HG03045 (cell line): ENCODE data around the gene SLC15A2.
"Not testable (repeated sequence)": the region's sequence is repeated elsewhere in the genome, so short reads cannot be mapped to it uniquely, and the experiment has no call there.

Source experiments
- ATAC-seq: cut with Tn5 transposase; IDR thresholded peaks from one replicate; pipeline ENCODE4 v1.9.1; 2021; ENCODE audit warnings: mild to moderate bottlenecking, moderate library complexity; ENCODE audit not compliant: unreplicated experiment

Gene SLC15A2

DNA sequence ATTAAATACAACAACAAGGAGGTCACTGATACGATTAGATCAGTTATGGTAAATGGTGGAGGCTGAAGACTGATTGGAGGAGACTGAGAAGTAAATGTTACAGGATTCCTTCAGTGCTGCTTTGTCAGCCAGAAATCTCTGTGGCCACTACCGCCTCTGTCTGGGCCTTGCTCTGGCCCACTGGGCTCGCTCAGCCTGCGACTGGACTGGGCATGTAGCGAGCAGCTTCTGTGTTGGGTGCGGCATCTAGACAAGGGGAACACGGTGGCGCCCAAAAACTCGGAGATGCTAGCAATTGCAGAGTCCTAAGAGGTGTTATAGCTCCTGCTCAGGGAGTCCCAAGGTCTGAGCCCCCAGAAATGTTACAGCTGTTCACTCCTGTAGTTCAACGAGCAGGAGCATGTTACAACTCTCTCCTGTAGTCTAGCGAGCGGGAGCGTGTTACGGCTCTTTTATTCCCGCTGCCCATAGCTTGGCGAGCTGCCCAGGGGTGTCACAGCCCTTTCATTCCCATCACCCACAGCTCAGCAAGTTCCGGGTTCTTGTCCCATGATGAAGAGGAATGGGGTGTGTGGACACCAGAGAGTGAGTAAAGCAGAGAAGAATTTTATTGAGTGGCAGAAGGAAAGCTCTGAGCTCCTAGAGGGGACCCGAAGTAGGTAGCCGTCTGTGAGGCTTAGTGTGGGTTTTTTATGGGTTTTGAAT is 24.7 kb downstream of the SLC15A2 start:
- ATAC-seq: no peak

DNA sequence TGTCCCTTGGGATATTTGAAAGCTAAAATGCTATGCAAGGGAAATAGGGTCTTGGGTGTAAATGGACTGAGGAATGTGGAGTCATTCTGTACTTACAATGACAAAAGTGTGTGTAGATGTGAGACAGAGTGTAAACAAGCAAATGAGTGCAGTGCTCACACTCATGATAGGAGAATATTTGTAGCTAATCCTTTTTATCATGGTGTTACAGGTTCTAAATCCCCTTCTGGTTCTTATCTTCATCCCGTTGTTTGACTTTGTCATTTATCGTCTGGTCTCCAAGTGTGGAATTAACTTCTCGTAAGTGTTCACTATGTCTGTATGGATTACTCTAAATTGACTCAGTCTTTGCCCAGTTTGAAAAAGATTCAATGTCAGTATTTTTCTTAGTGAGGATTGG is 30.5 kb downstream of the SLC15A2 start:
- no peak for ATAC-seq

DNA sequence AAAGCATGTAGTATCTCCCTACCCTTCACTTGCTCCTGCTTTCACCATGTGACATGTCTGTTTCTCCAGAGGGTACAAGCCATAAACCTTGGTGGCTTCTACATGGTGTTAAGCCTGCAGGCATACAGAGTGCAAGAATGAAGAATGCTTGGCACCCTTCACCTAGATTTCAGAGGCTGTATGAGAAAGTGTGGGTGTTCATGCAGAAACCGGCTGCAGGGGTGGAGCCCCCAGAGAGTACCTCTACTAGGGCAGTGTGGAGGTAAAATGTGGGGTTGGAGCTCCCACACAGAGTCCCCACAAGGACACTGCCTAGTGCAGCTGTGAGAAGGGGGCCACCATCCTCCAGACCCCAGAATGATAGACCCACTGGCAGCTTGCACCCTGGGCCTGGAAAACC is 32.2 kb downstream of the SLC15A2 start:
- no peak for ATAC-seq

DNA sequence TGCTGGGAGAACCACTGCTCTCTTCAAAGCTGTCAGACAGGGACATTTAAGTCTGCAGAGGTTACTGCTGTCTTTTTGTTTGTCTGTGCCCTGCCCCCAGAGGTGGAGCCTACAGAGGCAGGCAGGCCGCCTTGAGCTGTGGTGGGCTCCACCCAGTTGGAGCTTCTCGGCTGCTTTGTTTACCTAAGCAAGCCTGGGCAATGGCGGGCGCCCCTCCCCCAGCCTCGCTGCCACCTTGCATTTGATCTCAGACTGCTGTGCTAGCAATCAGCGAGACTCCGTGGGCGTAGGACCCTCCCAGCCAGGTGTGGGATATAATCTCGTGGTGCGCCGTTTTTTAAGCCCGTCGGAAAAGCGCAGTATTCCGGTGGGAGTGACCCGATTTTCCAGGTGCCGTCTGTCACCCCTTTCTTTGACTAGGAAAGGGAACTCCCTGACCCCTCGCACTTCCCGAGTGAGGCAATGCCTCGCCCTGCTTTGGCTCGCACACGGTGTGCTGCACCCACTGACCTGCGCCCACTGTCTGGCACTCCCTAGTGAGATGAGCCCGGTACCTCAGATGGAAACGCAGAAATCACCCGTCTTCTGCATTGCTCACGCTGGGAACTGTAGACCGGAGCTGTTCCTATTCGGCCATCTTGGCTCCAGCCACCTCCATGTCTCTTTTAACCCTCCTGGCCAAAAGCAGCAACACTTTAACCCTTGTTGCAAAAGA is 44.1 kb downstream of the SLC15A2 start:
- ATAC-seq: not testable (repeated sequence)

DNA sequence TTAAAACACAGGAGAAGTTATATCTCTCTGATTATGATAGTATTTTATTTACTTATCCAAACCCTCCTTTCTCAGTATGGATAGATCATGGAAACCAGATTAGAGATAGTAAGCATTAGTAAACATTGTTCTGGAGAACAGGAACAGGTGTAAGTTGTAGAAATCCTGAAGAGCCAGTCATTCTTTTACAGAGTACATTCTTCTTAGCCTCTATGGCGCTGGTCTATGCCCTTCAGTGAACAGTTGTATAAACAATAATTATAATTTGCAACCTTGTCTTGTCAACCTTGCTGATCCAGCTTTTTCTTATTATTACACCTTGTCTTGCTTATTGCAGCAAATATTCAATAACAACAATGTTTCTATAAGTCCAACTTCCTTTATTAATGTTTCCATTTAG is 47.4 kb downstream of the SLC15A2 start:
- no peak for ATAC-seq

DNA sequence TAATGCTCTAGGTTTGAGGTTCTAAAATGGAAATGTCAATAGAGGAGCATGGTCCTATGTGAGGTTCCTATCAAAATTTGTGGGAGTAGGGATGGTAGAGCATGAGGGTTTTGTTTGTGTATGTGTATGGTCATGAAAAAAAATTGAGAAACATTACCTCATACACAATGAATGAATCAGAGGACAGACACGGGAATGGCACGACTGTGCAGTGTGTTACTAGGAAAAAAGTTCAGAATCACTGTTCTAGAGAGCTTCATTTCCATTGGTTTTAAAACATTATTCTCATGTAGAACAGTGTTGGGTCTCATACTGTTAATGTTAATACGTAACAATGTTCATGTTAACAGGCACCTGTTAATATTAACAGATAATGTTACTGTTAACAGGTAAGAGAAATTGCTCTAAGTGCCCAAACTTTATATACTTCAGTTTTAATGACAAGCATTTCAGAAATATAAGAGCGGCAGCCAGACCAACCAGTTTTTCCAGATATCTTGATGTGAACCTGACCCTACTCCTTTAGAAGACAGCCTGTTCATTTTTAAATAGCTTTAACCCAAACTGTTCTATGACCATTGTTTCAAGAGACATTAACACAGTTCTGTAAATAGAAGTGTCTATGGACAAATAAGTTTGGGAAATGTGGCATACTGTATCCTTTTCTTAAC is 48.0 kb downstream of the SLC15A2 start:
- ATAC-seq: no peak

DNA sequence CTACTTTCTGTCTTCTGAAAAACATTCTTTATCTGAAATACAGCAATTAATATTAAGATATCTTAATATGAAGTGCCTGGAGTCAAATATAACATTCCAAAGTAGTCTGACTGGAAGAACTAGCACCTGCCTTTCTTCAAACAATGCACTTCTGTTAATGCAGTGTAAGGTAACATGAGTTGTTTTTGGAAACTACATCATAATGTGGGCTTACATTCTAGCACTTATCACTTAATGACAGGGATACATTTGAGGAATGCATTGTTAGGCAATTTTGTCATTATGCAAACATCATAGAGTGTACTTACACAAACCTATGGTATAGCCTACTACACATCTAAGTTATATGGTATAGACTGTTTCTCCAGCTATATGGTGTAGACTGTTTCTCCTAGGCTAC is 49.2 kb downstream of the SLC15A2 start:
- no peak for ATAC-seq

DNA sequence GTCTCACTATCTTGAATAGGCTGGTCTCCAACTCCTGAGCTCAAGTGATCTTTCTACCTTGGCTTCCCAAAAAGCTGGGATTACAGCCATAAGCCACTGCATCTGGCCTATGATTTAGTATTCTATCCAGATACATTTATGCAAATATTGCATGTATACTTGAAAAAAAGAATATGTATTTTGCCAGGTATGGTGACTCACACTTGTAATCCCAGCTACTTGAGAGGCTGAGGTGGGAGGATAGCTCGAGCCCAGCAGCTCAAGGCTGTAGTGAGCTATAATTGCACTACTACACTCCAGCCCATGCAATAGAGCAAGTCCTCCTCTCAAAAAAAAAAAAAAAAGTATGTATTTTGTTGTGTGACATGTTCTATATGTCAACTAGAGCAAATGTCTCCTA is 54.4 kb downstream of the SLC15A2 start:
- no peak for ATAC-seq

DNA sequence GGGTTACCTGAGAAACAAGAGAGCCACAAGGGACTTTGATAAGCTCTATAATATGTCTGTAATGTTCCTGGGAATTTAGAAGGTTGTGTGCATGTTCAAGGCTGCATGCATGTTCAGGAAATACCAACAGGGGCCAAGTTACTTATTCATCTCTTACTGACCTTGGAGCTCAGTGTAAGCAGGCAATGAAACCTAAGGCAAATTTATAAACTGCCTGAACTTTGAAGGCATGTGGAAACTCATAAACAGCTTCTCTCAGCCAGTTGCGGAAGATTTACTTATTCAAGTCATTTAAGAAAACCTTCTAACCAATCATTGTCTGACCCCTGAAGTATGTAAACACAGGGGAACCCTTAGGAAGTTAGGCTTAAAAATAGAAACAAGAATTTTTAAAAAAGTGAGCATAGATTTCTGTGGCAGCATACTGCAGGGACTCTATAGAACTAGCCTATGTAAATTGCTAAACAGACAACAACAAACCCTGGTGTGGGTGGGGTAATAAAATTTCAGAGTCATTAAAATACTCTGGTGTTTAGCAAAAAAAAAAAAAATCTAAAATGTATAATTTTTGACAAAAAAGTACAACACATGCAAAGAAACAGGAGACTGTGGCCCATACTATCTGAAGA is 57.2 kb downstream of the SLC15A2 start:
- no peak for ATAC-seq

DNA sequence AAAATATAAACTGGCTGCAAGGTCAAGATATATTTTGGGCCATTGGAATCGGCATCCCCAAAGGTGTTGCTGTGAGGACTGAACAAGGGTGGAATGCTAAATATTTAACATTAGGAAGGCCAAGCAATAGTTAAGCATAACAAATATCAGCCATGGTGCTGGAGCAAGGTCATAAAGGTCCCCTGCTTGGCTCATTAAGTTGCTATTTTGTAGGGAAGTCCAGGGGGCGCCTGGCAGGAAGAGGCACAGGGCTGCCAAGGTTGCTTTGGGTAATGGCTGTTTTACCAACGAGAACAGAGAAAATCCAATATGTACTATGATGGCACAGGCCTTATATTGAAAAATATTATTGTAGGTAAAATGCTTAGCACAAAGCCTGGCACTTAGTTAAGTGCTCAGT is 62.2 kb downstream of the SLC15A2 start:
- no peak for ATAC-seq

DNA sequence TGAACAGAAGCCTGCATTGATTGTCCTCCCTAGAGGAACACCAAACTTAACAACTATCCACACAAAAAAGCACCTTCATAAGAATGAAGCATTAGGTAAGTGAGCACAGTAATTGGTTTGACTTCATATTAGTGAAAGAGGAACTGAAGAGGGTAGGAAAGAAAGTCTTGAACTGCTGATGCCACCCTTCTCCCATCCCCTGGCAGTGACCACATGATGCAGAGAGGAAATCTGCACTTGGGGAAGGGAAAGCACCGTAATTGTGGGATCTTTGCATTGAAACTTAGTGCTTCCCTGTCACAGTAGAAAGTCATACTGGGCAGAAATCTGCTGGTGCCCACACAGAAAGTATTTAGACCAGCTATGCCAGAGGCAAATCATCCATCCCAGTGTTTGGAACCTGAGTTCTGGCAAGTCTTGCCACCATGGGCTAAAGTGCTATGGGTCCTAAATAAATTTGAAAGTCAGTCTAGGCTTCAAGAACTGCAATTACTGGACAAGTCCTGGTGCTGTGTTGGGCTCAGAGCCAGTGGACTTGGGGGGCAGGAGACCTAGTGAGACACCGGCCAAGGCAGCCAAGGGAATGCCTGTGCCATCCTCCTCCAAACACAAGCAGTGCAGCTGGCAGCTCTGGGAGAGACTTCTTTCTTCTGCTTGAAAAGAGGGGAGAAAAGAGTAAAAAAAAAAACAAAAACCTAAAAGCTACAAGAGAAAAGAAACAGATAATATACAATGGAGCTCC is 63.6 kb downstream of the SLC15A2 start:
- ATAC-seq: no peak

DNA sequence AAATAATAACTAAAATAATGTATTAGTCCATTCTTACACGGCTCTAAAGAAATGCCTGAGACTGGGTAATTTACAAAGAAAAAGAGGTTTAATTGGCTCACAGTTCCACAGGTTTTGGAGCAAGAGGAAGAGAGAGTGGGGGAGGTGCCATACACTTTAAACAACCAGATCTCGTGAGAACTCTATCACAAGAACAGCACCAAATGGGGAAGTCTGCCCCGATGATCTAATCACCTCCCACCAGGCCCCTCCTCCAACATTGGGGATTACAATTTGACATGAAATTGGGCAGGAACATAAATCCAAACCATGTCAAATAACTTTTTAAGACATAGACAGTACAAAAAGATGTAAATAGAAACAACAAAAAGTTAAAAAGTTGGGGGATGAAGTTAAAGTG is 64.6 kb downstream of the SLC15A2 start:
- ATAC-seq: no peak

DNA sequence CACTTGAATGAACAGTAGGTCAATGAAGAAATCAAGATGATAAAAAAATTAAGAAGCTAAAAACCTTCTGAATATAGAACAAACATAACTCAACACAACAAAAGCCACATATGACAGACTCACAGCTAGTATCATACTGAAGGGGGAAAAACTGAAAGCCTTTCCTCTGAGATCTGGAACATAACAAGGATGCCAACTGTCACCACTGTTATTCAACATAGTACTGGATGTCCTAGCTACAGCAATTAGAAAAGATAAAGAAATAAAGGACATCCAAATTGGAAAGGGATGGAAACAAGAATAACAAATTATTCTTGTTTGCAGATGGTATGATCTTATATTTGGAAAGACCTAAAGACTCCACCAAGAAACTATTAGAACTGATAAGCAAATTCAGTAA is 67.1 kb downstream of the SLC15A2 start:
- no peak for ATAC-seq

DNA sequence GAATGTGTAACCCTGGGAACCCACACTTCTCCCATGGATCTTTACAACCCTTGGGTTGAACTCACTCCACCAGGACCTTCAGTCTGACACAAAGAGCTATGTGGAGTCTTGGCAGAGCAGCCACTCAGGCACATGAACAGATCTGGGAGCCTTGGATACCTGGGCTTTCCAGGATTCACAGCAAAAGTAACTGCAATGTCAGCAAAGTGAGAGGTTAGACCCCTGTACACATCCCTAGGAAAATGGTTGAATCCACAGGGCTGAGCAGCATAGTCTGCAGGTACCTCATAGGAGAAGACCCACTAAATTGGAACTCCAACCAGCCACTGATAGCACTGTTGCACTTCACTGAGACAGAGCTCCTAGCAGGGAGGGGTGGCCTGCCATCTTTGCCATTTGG is 68.2 kb downstream of the SLC15A2 start:
- no peak for ATAC-seq

DNA sequence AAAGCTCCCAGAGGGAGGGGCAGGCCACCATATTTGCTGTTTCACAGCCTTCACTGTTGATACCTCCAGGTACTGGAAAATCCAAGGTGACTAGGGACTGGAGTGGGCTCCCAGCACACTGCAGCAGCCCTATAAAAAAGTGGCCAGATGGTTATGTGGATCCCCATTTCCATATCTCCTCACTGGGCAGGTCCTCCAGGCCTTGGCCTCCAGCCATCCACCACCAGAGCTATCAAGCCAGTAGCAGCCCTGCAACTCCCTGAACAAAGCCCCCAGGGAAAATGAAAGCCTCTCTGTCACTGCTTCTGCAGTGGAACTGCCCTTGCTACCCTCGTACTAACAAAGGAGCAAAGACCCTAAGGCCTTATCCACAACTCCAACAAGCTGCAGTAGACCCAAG is 69.4 kb downstream of the SLC15A2 start:
- ATAC-seq: no peak

DNA sequence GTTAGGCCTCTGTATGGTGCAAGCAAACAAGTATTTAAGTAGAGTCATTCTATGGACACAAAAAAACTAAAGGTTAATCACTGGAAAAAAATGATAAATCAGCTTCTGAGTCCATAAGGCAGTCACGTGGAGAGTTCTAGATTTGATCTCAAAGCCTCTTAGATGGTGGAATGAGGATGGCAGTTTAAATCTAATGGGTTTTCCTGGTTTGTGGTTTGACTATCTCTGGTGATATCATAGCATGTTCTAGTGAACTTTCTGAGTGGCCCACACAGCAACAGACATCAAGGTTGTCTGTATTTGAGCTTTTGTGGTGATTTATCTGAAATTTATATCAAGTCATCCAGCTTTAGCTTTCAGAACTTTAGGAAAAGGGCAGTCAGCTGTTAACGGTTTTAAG is 75.4 kb downstream of the SLC15A2 start:
- no peak for ATAC-seq

DNA sequence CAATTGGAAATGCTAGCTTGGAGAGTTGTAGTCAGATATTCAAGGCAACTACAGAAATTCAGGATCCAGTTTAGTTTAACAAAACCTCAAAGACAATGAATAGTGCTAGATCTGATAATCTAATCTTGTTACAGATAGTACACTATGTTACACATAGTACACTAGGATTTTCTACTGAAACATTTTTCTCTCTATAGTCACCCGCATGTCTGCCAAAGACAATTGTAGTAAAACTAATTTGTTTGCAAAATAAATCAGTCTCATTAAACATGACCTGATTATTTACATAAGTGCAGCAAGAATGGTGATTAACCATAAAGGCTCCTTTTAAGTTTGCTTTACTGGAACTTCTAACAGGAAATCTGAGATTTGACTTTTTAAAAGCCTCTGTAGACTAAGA is 75.8 kb downstream of the SLC15A2 start:
- ATAC-seq: no peak

DNA sequence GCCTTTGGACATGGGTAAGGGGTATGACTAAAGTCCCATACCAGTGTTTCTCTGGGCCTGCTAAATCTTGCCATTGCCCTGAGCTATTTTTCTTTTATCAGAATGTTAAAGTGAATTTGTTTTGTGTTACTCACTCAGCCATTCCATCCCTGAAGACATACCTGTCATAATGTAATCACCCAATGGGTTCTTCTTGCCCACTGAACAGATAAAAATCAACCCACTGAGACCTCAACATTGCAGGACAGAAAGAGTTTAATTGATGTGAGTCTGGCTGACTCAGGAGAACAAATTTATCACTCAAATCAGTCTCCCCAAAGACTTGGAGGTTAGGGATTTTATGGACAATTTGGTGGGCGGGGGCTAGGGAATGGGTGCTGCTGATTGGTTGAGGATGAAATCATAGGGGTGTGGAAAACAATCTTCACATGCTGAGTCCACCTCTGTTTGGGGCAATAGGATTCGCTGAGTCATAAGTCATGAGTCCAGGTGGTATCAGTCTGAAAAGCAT is 80.5 kb downstream of the SLC15A2 start:
- ATAC-seq: no peak

DNA sequence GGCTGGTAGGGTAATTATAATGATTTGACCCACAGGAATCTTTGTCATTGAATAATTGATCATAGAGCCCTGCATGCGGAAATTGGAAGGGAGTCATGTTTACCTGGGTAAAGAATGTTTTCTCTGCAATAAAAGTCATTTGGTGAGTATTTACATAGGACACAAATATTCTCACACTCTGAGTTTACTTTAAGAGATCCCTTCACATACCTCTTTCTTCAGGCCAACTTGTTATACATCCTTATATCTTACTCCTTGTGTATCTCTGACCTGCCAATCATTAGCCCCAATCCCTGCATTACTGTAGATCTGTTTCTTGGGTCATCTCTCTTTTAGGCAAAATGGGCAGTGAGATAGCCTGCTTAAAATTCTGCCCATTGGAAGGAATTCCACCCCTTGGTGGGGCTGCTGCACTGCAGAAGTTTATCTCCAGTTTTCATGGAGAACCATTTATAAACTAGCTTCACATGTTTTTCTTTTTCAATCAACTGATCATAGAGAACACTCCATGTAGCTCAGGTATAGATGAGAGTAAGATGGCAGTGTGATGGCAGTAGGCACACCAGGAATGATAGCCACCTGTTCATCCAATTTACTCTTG is 81.6 kb downstream of the SLC15A2 start:
- no peak for ATAC-seq

DNA sequence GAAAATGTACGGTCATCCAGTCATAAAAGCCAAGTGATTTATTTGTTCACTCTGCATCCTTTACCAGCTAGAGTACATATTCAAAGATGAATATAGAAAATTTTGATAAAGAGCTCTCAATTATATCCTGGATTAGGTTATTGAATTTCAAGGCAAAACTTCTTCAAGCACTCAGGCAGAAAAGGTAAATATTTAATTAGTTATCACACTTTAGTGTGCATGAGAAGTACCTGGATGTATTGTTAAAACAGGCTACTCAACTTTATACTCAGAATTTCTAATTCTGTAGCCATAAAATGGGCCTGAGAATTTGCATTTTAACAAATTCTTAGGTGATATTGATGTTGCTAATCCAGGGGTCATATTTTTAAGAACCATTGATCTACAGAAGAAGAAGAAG is 82.5 kb downstream of the SLC15A2 start:
- no peak for ATAC-seq
